GM23338 (cell line): ENCODE measurements around the gene ADAP1.

ENCODE experiments used
- CREB1 ChIP-seq: fragments of 250-450 bp; sonication (Bioruptor Pico); IDR thresholded peaks from 2 replicates; pipeline ENCODE4 v1.5.0; 2020; ENCODE audit warnings: low read depth, mild to moderate bottlenecking, moderate library complexity
- ZNF114 ChIP-seq: fragments of 250-450 bp; sonication (Bioruptor Pico); IDR thresholded peaks from 2 replicates; pipeline ENCODE4 v1.5.0; 2020; ENCODE audit warnings: mild to moderate bottlenecking, moderate library complexity
- TF ChIP-seq, protein P1 (sequence below), 2 experiments: fragments of 200-600 bp in 1 of 2; sonication (generic) in 1 of 2; conservative IDR thresholded peaks; 2 replicates each; pipeline versions ENCODE4 v1.5.1 to v1.6.1; 2016 to 2017; ENCODE audit warnings: antibody characterized with exemption in 2 of 2, low read depth in 2 of 2, mild to moderate bottlenecking in 2 of 2, moderate library complexity in 1 of 2
- TF ChIP-seq, protein P2 (sequence below): fragments of 250-450 bp; sonication (Bioruptor Pico); IDR thresholded peaks from 2 replicates; pipeline ENCODE4 v1.5.0; 2020; ENCODE audit warnings: mild to moderate bottlenecking, moderate library complexity

DNA sequence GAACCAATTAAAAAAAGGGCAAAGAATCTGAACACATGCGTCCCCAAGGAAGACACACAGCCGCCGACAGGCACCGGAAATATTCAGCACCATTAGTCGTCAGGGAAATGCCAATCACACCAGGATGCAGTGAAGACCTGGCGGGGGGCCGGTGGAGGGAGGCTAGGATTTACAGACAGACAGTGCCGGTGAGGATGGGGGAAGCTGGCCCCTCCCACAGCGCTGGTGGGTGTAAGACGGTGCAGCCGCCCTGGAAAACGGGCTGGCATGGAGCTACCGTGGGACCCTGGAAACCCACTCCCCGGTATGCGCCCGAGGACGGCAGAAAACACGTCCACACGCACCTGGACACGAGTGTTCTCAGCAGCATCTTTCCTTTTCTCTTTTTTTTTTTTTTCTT lies 4.8 kb upstream of the ADAP1 start:
- TF ChIP-seq, protein P1, sequence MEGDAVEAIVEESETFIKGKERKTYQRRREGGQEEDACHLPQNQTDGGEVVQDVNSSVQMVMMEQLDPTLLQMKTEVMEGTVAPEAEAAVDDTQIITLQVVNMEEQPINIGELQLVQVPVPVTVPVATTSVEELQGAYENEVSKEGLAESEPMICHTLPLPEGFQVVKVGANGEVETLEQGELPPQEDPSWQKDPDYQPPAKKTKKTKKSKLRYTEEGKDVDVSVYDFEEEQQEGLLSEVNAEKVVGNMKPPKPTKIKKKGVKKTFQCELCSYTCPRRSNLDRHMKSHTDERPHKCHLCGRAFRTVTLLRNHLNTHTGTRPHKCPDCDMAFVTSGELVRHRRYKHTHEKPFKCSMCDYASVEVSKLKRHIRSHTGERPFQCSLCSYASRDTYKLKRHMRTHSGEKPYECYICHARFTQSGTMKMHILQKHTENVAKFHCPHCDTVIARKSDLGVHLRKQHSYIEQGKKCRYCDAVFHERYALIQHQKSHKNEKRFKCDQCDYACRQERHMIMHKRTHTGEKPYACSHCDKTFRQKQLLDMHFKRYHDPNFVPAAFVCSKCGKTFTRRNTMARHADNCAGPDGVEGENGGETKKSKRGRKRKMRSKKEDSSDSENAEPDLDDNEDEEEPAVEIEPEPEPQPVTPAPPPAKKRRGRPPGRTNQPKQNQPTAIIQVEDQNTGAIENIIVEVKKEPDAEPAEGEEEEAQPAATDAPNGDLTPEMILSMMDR (conservative IDR thresholded peaks at IDR 0.05; ENCODE audit: low read depth in 2 of 2): no peak
- TF ChIP-seq, protein P2, sequence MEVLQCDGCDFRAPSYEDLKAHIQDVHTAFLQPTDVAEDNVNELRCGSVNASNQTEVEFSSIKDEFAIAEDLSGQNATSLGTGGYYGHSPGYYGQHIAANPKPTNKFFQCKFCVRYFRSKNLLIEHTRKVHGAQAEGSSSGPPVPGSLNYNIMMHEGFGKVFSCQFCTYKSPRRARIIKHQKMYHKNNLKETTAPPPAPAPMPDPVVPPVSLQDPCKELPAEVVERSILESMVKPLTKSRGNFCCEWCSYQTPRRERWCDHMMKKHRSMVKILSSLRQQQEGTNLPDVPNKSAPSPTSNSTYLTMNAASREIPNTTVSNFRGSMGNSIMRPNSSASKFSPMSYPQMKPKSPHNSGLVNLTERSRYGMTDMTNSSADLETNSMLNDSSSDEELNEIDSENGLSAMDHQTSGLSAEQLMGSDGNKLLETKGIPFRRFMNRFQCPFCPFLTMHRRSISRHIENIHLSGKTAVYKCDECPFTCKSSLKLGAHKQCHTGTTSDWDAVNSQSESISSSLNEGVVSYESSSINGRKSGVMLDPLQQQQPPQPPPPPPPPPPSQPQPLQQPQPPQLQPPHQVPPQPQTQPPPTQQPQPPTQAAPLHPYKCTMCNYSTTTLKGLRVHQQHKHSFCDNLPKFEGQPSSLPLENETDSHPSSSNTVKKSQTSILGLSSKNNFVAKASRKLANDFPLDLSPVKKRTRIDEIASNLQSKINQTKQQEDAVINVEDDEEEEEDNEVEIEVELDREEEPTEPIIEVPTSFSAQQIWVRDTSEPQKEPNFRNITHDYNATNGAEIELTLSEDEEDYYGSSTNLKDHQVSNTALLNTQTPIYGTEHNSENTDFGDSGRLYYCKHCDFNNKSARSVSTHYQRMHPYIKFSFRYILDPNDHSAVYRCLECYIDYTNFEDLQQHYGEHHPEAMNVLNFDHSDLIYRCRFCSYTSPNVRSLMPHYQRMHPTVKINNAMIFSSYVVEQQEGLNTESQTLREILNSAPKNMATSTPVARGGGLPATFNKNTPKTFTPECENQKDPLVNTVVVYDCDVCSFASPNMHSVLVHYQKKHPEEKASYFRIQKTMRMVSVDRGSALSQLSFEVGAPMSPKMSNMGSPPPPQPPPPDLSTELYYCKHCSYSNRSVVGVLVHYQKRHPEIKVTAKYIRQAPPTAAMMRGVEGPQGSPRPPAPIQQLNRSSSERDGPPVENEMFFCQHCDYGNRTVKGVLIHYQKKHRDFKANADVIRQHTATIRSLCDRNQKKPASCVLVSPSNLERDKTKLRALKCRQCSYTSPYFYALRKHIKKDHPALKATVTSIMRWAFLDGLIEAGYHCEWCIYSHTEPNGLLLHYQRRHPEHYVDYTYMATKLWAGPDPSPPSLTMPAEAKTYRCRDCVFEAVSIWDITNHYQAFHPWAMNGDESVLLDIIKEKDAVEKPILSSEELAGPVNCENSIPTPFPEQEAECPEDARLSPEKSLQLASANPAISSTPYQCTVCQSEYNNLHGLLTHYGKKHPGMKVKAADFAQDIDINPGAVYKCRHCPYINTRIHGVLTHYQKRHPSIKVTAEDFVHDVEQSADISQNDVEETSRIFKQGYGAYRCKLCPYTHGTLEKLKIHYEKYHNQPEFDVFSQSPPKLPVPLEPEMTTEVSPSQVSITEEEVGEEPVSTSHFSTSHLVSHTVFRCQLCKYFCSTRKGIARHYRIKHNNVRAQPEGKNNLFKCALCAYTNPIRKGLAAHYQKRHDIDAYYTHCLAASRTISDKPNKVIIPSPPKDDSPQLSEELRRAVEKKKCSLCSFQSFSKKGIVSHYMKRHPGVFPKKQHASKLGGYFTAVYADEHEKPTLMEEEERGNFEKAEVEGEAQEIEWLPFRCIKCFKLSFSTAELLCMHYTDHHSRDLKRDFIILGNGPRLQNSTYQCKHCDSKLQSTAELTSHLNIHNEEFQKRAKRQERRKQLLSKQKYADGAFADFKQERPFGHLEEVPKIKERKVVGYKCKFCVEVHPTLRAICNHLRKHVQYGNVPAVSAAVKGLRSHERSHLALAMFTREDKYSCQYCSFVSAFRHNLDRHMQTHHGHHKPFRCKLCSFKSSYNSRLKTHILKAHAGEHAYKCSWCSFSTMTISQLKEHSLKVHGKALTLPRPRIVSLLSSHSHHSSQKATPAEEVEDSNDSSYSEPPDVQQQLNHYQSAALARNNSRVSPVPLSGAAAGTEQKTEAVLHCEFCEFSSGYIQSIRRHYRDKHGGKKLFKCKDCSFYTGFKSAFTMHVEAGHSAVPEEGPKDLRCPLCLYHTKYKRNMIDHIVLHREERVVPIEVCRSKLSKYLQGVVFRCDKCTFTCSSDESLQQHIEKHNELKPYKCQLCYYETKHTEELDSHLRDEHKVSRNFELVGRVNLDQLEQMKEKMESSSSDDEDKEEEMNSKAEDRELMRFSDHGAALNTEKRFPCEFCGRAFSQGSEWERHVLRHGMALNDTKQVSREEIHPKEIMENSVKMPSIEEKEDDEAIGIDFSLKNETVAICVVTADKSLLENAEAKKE (CRISPR knock-in tag): no peak
- TF ChIP-seq ZNF114 (CRISPR knock-in tag) (no peak), CREB1 (CRISPR knock-in tag) (no peak)
